GM19438 (cell line): ENCODE data around the gene SGSH.
"Not testable (repeated sequence)": the region's sequence is repeated elsewhere in the genome, so short reads cannot be mapped to it uniquely, and the experiment has no call there.

Source experiments
- ATAC-seq: cut with Tn5 transposase; IDR thresholded peaks from one replicate; pipeline ENCODE4 v1.9.1; 2021; ENCODE audit warnings: low read depth; ENCODE audit not compliant: unreplicated experiment

The SGSH gene

GRCh38 chr17:80254396-80255251 lies 34.5 kb upstream of the SGSH start:
- no peak for ATAC-seq

GRCh38 chr17:80253631-80254395 lies 33.7 kb upstream of the SGSH start:
- ATAC-seq: no peak

- no peak for ATAC-seq
Measured at GRCh38 chr17:80252871-80253270, 32.7 kb upstream of the SGSH start.

- no peak for ATAC-seq
Measured at GRCh38 chr17:80251966-80252365, 31.8 kb upstream of the SGSH start.

- ATAC-seq: no peak
Measured at GRCh38 chr17:80248894-80249710, 29.0 kb upstream of the SGSH start.

GRCh38 chr17:80248001-80248893 lies 28.1 kb upstream of the SGSH start:
- no peak for ATAC-seq

GRCh38 chr17:80247561-80247960 lies 27.4 kb upstream of the SGSH start:
- no peak for ATAC-seq

GRCh38 chr17:80246726-80247125 lies 26.6 kb upstream of the SGSH start:
- ATAC-seq: no peak

- ATAC-seq: no peak
Measured at GRCh38 chr17:80246266-80246681, 26.1 kb upstream of the SGSH start.

GRCh38 chr17:80245566-80246265 lies 25.6 kb upstream of the SGSH start:
- no peak for ATAC-seq

- no peak for ATAC-seq
Measured at GRCh38 chr17:80244871-80245509, 24.9 kb upstream of the SGSH start.

GRCh38 chr17:80244448-80244847 lies 24.3 kb upstream of the SGSH start:
- not testable (repeated sequence) for ATAC-seq

GRCh38 chr17:80243526-80244433 lies 23.6 kb upstream of the SGSH start:
- no peak for ATAC-seq

- ATAC-seq: no peak
Measured at GRCh38 chr17:80242505-80242904, 22.4 kb upstream of the SGSH start.

GRCh38 chr17:80237386-80237785 lies 17.3 kb upstream of the SGSH start:
- no peak for ATAC-seq

- no peak for ATAC-seq
Measured at GRCh38 chr17:80236911-80237310, 16.8 kb upstream of the SGSH start.

GRCh38 chr17:80233202-80233601 lies 13.1 kb upstream of the SGSH start:
- ATAC-seq: no peak

GRCh38 chr17:80232438-80232837 lies 12.3 kb upstream of the SGSH start:
- no peak for ATAC-seq
